Subcutaneous abdominal adipose tissue (tissue), 5 donors: ENCODE results near the gene C16orf96.

ENCODE experiments used
- H3K27ac ChIP-seq: one replicate; pipeline ENCODE4 v1.7.0; 2013; ENCODE audit warnings: low read depth, mild to moderate bottlenecking, inconsistent platforms, low read length, moderate library complexity
- H3K27me3 ChIP-seq, 5 donors: one replicate each; pipeline ENCODE4 v1.7.0; 2013; ENCODE audit warnings: low read length in 5 of 5, inconsistent platforms in 1 of 5; ENCODE audit not compliant: control insufficient read depth in 5 of 5, insufficient read depth in 4 of 5
- H3K36me3 ChIP-seq, 5 donors: one replicate each; pipeline ENCODE4 v1.7.0; 2013; ENCODE audit warnings: low read length in 5 of 5; ENCODE audit not compliant: control insufficient read depth in 5 of 5, insufficient read depth in 5 of 5
- H3K4me1 ChIP-seq, 5 donors: one replicate each; pipeline ENCODE4 v1.7.0; 2013; ENCODE audit warnings: low read length in 5 of 5, mild to moderate bottlenecking in 3 of 5, moderate library complexity in 1 of 5; ENCODE audit not compliant: control insufficient read depth in 5 of 5, insufficient read depth in 5 of 5
- H3K4me3 ChIP-seq, 5 donors: one replicate each; pipeline ENCODE4 v1.7.0; 2013; ENCODE audit warnings: low read length in 5 of 5, low read depth in 1 of 5
- H3K9ac ChIP-seq, 5 donors: one replicate each; pipeline ENCODE4 v1.7.0; 2013; ENCODE audit warnings: low read length in 5 of 5, mild to moderate bottlenecking in 4 of 5, moderate library complexity in 3 of 5
- H3K9me3 ChIP-seq, 5 donors: one replicate each; pipeline ENCODE4 v1.7.0; 2013; ENCODE audit warnings: low read length in 5 of 5; ENCODE audit not compliant: control insufficient read depth in 5 of 5
- donor health status: healthy.
- donor health status: healthy.
- donor health status: healthy.
- donor health status: healthy.
- donor health status: healthy.

Gene C16orf96

DNA sequence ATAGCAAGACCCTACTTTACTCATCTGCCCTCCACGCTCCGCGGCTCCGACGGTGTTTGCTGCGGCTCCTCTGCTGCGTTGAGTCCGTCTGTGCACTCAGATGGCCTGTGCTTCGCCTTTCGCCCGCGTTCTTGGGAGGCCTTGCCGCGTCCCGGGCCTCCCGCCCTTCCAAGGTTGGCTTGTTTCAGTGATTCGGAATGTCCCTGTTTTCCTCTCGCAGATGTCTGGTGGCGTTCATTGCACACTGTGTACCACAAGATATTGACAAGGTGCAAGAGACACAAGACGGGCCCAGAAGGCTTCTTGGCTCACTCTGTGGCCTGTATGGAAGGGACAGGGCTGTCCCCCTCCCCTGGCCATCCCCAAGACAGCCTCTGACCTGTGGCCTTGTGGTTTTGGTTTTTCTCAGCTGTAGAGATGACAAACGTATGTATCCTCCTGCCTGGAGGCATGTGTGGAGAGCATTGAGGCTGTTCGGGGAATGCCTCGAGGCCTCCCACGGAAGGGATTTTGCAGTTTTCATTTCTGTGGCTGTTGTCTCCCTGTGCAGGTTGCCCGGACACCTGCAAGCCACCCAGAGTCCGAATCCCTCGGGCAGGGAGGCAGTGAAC lies 83.9 kb downstream of the C16orf96 start:
- Histone ChIP-seq H3K36me3 (peaks cover 0 to 15% (median 7%) of the 10 kb centered on the region in 5 donors), H3K4me3 (no peak overlapping the region), H3K27ac (no peak overlapping the region), H3K4me1 (peaks cover 0 to 29% (median 22%) of the 10 kb centered on the region in 5 donors), H3K27me3 (no peaks in the 10 kb centered on the region), H3K9me3 (no peaks in the 10 kb centered on the region), H3K9ac (peak overlapping the region in 1 of 5 donors; percentile 35)

GRCh38 chr16:4640572-4641305 lies 84.6 kb downstream of the C16orf96 start:
- Histone ChIP-seq H3K9me3 (no peaks in the 10 kb centered on the region), H3K4me1 (peaks cover 0 to 29% (median 22%) of the 10 kb centered on the region in 5 donors), H3K9ac (peak overlapping the region in 2 of 5 donors; percentile 31 to 35), H3K27me3 (no peaks in the 10 kb centered on the region), H3K27ac (no peak overlapping the region), H3K36me3 (peaks cover 0 to 19% (median 7%) of the 10 kb centered on the region in 5 donors), H3K4me3 (no peak overlapping the region)

- Histone ChIP-seq H3K27ac (no peak overlapping the region), H3K4me3 (no peak overlapping the region), H3K9me3 (no peaks in the 10 kb centered on the region), H3K4me1 (peaks cover 0 to 29% (median 22%) of the 10 kb centered on the region in 5 donors), H3K9ac (no peak overlapping the region), H3K36me3 (peaks cover 0 to 20% (median 7%) of the 10 kb centered on the region in 5 donors), H3K27me3 (no peaks in the 10 kb centered on the region)
These were observed 85.2 kb downstream of the C16orf96 start for GRCh38 chr16:4641306-4641687.

- Histone ChIP-seq H3K9ac (no peak overlapping the region), H3K4me3 (peak overlapping the region in 1 of 5 donors; percentile 29), H3K36me3 (peaks cover 0 to 20% (median 7%) of the 10 kb centered on the region in 5 donors), H3K4me1 (peaks cover 0 to 29% (median 22%) of the 10 kb centered on the region in 5 donors), H3K27ac (no peak overlapping the region), H3K27me3 (no peaks in the 10 kb centered on the region), H3K9me3 (no peaks in the 10 kb centered on the region)
These were observed 85.8 kb downstream of the C16orf96 start for GRCh38 chr16:4641895-4642294.

DNA sequence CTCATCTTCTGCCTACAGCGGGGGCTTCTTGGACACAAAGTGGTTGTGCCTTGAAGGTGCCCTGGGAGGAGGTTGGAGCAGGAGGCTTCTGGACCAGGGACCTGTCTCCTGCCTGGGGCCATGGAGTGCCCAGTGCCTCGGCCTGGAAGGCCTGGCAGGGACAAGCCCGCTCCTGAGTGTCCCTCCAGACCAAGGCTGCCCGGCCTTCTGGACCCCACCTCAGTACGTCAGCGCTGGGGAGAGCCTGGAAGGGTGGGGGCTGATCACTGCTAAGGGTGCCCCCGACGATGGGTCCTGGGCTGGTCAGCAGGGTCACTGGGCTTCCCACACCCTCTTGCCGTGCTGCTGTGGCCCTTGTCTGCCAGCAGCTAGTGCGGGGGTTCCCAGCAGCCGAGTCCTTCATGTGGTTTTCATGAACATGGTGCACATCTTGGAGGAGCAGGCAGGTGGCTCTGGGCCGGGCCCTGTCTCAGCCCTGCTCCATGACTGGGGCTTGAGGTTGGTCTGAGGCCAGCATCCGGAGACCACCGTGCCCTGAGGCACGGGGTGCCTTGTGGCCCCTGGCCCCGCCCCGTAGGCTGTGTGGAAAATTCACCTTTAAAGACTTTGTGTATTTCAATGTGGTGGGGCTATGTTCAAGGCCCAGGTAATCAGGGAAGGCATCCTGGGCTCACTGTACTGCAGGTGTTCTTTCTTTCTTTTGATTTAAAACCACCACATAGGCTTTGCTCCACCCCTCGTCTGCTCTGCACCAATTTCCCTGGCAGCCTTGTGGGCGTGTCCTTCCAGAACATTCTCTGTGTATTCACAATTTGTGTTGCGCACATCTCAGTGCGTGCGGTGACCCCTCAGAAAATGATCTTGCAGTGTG lies 90.9 kb downstream of the C16orf96 start:
- H3K4me3 ChIP-seq, result no peak overlapping the region
- no peaks in the 10 kb centered on the region for H3K9me3 ChIP-seq
- H3K9ac ChIP-seq, result peak overlapping the region in 1 of 5 donors; percentile 12
- peaks cover 0 to 21% (median 9%) of the 10 kb centered on the region in 5 donors for H3K36me3 ChIP-seq
- peaks cover 0 to 18% (median 10%) of the 10 kb centered on the region in 5 donors for H3K4me1 ChIP-seq
- H3K27me3 ChIP-seq, result no peaks in the 10 kb centered on the region
- H3K27ac ChIP-seq, result no peak overlapping the region

GRCh38 chr16:4647644-4647980 lies 91.5 kb downstream of the C16orf96 start:
- no peak overlapping the region for H3K4me3 ChIP-seq
- H3K9me3 ChIP-seq, result no peaks in the 10 kb centered on the region
- no peaks in the 10 kb centered on the region for H3K27me3 ChIP-seq
- H3K4me1 ChIP-seq, result peaks cover 0 to 18% (median 10%) of the 10 kb centered on the region in 5 donors
- peaks cover 0 to 27% (median 15%) of the 10 kb centered on the region in 5 donors for H3K36me3 ChIP-seq
- H3K9ac ChIP-seq, result peak overlapping the region in 1 of 5 donors; percentile 12
- no peak overlapping the region for H3K27ac ChIP-seq

DNA sequence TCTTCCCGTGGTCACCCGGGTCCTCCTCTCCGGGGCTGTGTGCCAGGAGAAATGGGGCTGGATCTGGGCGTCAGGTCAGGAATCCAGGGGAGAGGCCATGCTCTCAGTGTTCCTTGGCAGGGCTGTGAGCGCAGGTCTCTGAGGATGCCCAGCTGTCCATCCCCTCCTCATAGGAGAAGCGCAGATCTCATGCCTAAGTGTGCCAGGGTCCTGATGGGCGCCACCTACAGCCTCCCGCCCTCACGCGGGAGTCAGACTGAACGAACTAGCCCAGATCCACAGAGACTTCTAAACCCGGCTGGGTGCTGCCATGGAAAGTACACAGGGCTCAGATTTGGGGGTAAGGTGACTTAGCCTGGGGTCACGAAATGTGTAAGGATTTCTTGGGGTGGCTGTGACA lies 92.8 kb downstream of the C16orf96 start:
- Histone ChIP-seq H3K4me1 (peaks cover 0 to 18% (median 10%) of the 10 kb centered on the region in 5 donors), H3K36me3 (peaks cover 0 to 39% (median 24%) of the 10 kb centered on the region in 5 donors), H3K9me3 (no peaks in the 10 kb centered on the region), H3K4me3 (no peak overlapping the region), H3K27me3 (no peaks in the 10 kb centered on the region), H3K9ac (no peak overlapping the region), H3K27ac (no peak overlapping the region)

GRCh38 chr16:4649744-4650442 lies 93.8 kb downstream of the C16orf96 start:
- no peak overlapping the region for H3K4me3 ChIP-seq
- H3K27ac ChIP-seq, result no peak overlapping the region
- no peak overlapping the region for H3K9ac ChIP-seq
- H3K4me1 ChIP-seq, result peaks cover 0 to 21% (median 10%) of the 10 kb centered on the region in 5 donors
- H3K27me3 ChIP-seq, result no peaks in the 10 kb centered on the region
- H3K9me3 ChIP-seq, result no peaks in the 10 kb centered on the region
- H3K36me3 ChIP-seq, result peaks cover 0 to 48% (median 30%) of the 10 kb centered on the region in 5 donors
